ENCODE results near the gene MYOZ3. TPM values are rescaled to one million over a fixed set of nuclear protein-coding genes. Genes with fewer than 3 reads are reported as not detected.

Gene MYOZ3
- total RNA-seq, 1 experiment from 2014 or later: 0.10 TPM

DNA sequence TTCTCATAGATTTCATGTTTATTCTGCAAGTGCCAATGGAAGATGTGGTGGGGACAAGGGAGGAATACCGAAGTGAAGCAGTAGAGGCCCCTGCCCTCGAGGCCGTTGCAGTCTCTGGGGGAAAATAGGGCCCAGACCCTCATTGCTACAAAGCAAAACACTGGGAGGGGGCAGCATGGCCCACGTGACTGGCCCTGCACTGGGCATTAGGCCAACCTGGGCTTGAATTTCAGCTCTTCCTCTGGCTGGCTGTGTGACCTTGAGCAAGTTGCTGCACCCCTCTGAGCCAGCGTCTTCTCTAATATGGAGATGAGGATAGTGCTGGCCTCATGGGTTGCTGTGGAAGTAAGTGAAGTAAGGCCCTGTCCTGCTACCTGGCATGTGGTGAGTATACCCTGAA, 21.3 kb upstream of the MYOZ3 start:
- Histone ChIP-seq H3K9me3 (ENCODE audit: control insufficient read depth in 1 of 2, insufficient read depth in 1 of 2, low read depth in 1 of 2, low read length in 2 of 2) (no peaks in the 10 kb centered on the region), H3K4me3 (replicated peaks in 1 of 2; ENCODE audit: low read depth in 1 of 2, low read length in 2 of 2) (no peak overlapping the region), H2AFZ (ENCODE audit: low read depth, low read length, poor library complexity, severe bottlenecking) (no peak overlapping the region), H3K27ac (ENCODE audit: low read depth, low read length) (no peak overlapping the region), H3K79me2 (ENCODE audit: insufficient read depth, low read length) (no peaks in the 10 kb centered on the region), H3K4me2 (ENCODE audit: low read length) (no peak overlapping the region; the same call in 1 of the 2 replicates), H3K9me2 (ENCODE audit: insufficient read depth) (no peaks in the 10 kb centered on the region), H3K36me3 (ENCODE audit: control insufficient read depth in 1 of 2, insufficient read depth in 2 of 2, low read length in 2 of 2) (no peaks in the 10 kb centered on the region), H3K27me3 (ENCODE audit: insufficient read depth, low read length) (no peaks in the 10 kb centered on the region), H3K9ac (ENCODE audit: low read length) (no peak overlapping the region), H4K20me1 (ENCODE audit: insufficient read depth) (no peaks in the 10 kb centered on the region), H3K4me1 (ENCODE audit: control insufficient read depth in 1 of 2, insufficient read depth in 2 of 2, low read length in 2 of 2) (peaks cover 70 to 90% of the 10 kb centered on the region in 2 experiments)
- no TSS peak for BruUV-seq (replicated peaks)
- intact Hi-C loops (cut with micrococcal nuclease): no loop called here
- TF ChIP-seq SRF (IDR thresholded peaks at IDR 0.05; ENCODE audit: low read depth) (no peak), CEBPB (IDR thresholded peaks at IDR 0.05; ENCODE audit: low read depth) (no peak), ZFX (IDR thresholded peaks at IDR 0.05) (no peak), REST (IDR thresholded peaks at IDR 0.05; ENCODE audit: low read depth) (no peak), ZNF274 (IDR thresholded peaks at IDR 0.05; ENCODE audit: low read depth, low read length) (no peak), EGR1 (IDR thresholded peaks at IDR 0.05; ENCODE audit: low read depth) (no peak), POLR2A (IDR thresholded peaks at IDR 0.05; ENCODE audit: borderline replicate concordance, extremely low read depth, insufficient read depth, insufficient read length) (no peak), FOSL1 (IDR thresholded peaks at IDR 0.05; ENCODE audit: low read depth) (no peak), YY1 (IDR thresholded peaks at IDR 0.05; ENCODE audit: extremely low read depth, insufficient replicate concordance, low read depth, low read length) (no peak), RAD21 (IDR thresholded peaks at IDR 0.05; ENCODE audit: low read depth) (no peak), MAX (IDR thresholded peaks at IDR 0.05) (no peak), TCF7L2 (IDR thresholded peaks at IDR 0.05; ENCODE audit: borderline replicate concordance, extremely low read depth, insufficient read depth, insufficient read length) (no peak)
- RAD21 ChIA-PET (ENCODE audit: low non-redundant PET in 1 of 2, low total read pairs in 2 of 2, uncharacterized antibody in 2 of 2, unreplicated experiment in 2 of 2): no interaction called here
- CTCF ChIA-PET: interaction anchor here (1.3 kb wide), 1 partner anchor 17 kb away, joined by 4 read pairs; no protein-coding TSS in a partner anchor
- ATAC-seq: no peak
- POLR2A ChIA-PET: no interaction called here
- DNase-seq (ENCODE audit: low read depth, low spot score): no peak

Data from HCT116 (cell line).